Activated T-cell treated with anti-CD3 and anti-CD28 coated beads, Interleukin-2, amount 50 U/mL, for 72 hours (primary cell): Measurements from ENCODE around the gene UQCRHL. TPM values are rescaled to one million over a fixed set of nuclear protein-coding genes. Genes with fewer than 3 reads are reported as not detected.
A peak's percentile ranks its signal among the peaks of the same experiment; 100 is the strongest.
"Not testable (repeated sequence)": the region's sequence is repeated elsewhere in the genome, so short reads cannot be mapped to it uniquely, and the experiment has no call there.

Experiments used
- ATAC-seq, 2 donors: fragments of 150-1000 bp; cut with Tn5 transposase; replicated peaks in 1 of 2; 2 replicates each; pipeline ENCODE4 v1.10.0; 2021; ENCODE audit warnings: moderate library complexity in 2 of 2, mild to moderate bottlenecking in 1 of 2
- DNase-seq, 2 donors: peaks; one replicate each; pipeline ENCODE4 v3.0.0; 2021 to 2022; ENCODE audit warnings: mixed read lengths in 1 of 2
- H3K27ac Mint-ChIP-seq: one replicate; pipeline ENCODE4 v1.8.0; 2022; ENCODE audit warnings: mild to moderate bottlenecking, moderate library complexity, mixed read lengths
- H3K27me3 Mint-ChIP-seq: one replicate; pipeline ENCODE4 v1.8.0; 2022; ENCODE audit warnings: low read depth, mixed read lengths
- H3K36me3 Mint-ChIP-seq, 2 donors: one replicate each; pipeline ENCODE4 v1.8.0; 2022; ENCODE audit warnings: mixed read lengths in 2 of 2, mild to moderate bottlenecking in 1 of 2; ENCODE audit not compliant: insufficient read depth in 2 of 2
- H3K4me1 Mint-ChIP-seq: one replicate; pipeline ENCODE4 v1.8.0; 2022; ENCODE audit warnings: low read depth, mixed read lengths
- H3K4me3 Mint-ChIP-seq, 2 donors: one replicate each; pipeline ENCODE4 v1.8.0; 2022; ENCODE audit warnings: mild to moderate bottlenecking in 2 of 2, mixed read lengths in 2 of 2, moderate library complexity in 2 of 2
- H3K9me3 Mint-ChIP-seq, 2 donors: one replicate each; pipeline ENCODE4 v1.8.0; 2022; ENCODE audit warnings: mixed read lengths in 2 of 2
- total RNA-seq, 2 donors: library from RNA; stranded (reverse); gene quantifications; one replicate each; pipeline ENCODE4 v1.2.3, GENCODE V29; 2022

The UQCRHL gene
- total RNA-seq, 2 donors from 2014 or later: 2.2 to 2.9 TPM

GRCh38 chr1:15846056-15846455 lies 38.6 kb upstream of the UQCRHL start:
- not testable (repeated sequence) for H3K36me3 Mint-ChIP-seq, ATAC-seq, H3K27me3 Mint-ChIP-seq, H3K9me3 Mint-ChIP-seq, DNase-seq
- peak overlapping the region; percentile 92 to 93 for H3K4me3 Mint-ChIP-seq
- H3K27ac Mint-ChIP-seq: peak overlapping the region; percentile 96
- H3K4me1 Mint-ChIP-seq: peaks cover 52% of the 10 kb centered on the region

- H3K27ac Mint-ChIP-seq: no peak overlapping the region
- ATAC-seq: no peak
- no peaks in the 10 kb centered on the region for H3K27me3 Mint-ChIP-seq
Observed at GRCh38 chr1:15843826-15844572, 36.5 kb upstream of the UQCRHL start.

GRCh38 chr1:15838721-15839120 lies 31.3 kb upstream of the UQCRHL start:
- Mint-ChIP-seq H3K9me3 (no peaks in the 10 kb centered on the region), H3K36me3 (no peaks in the 10 kb centered on the region), H3K27ac (no peak overlapping the region), H3K27me3 (no peaks in the 10 kb centered on the region), H3K4me1 (peaks cover 23% of the 10 kb centered on the region), H3K4me3 (peak overlapping the region in 1 of 2 donors; percentile 15)
- ATAC-seq (no peak), DNase-seq (no peak)

More at GRCh38 chr1:15843826-15844572, 36.5 kb upstream of the UQCRHL start:
- peaks cover 31% of the 10 kb centered on the region for H3K4me1 Mint-ChIP-seq
- H3K36me3 Mint-ChIP-seq: peaks cover 1 to 4% of the 10 kb centered on the region in 2 donors
- DNase-seq: no peak
- peak overlapping the region in 1 of 2 donors; percentile 66 for H3K4me3 Mint-ChIP-seq
- no peaks in the 10 kb centered on the region for H3K9me3 Mint-ChIP-seq

- peaks cover 24% of the 10 kb centered on the region for H3K4me1 Mint-ChIP-seq
- H3K4me3 Mint-ChIP-seq: peak overlapping the region; percentile 37 to 98
- H3K36me3 Mint-ChIP-seq: no peaks in the 10 kb centered on the region
- no peaks in the 10 kb centered on the region for H3K9me3 Mint-ChIP-seq
- ATAC-seq (no peak), DNase-seq (no peak)
- H3K27ac Mint-ChIP-seq: no peak overlapping the region
- no peaks in the 10 kb centered on the region for H3K27me3 Mint-ChIP-seq
Observed at GRCh38 chr1:15837931-15838330, 30.5 kb upstream of the UQCRHL start.

- H3K27me3 Mint-ChIP-seq: no peaks in the 10 kb centered on the region
- peak; percentile 61 to 74 for DNase-seq
- no peaks in the 10 kb centered on the region for H3K9me3 Mint-ChIP-seq
- peak in 1 of 2 donors; percentile 5 for ATAC-seq
- peak overlapping the region; percentile 96 to 98 for H3K4me3 Mint-ChIP-seq
- no peaks in the 10 kb centered on the region for H3K36me3 Mint-ChIP-seq
- H3K27ac Mint-ChIP-seq: peak overlapping the region; percentile 98
- H3K4me1 Mint-ChIP-seq: peaks cover 26% of the 10 kb centered on the region
Observed at GRCh38 chr1:15836772-15837669, 29.6 kb upstream of the UQCRHL start.

- H3K9me3 Mint-ChIP-seq: not testable (repeated sequence)
Observed at GRCh38 chr1:15836511-15836771, 29.0 kb upstream of the UQCRHL start.

GRCh38 chr1:15835741-15836510 lies 28.5 kb upstream of the UQCRHL start:
- H3K9me3 Mint-ChIP-seq: no peaks in the 10 kb centered on the region
- DNase-seq (peak; percentile 98 to 99), ATAC-seq (peak; percentile 45 to 48)
- peaks cover 31% of the 10 kb centered on the region for H3K4me1 Mint-ChIP-seq
- no peaks in the 10 kb centered on the region for H3K27me3 Mint-ChIP-seq
- peak overlapping the region; percentile 98 for H3K27ac Mint-ChIP-seq
- peaks cover 1 to 3% of the 10 kb centered on the region in 2 donors for H3K36me3 Mint-ChIP-seq
- H3K4me3 Mint-ChIP-seq: peak overlapping the region; percentile 96 to 98

More at GRCh38 chr1:15836511-15836771, 29.0 kb upstream of the UQCRHL start:
- ATAC-seq, H3K36me3 Mint-ChIP-seq, H3K27me3 Mint-ChIP-seq: not testable (repeated sequence)
- DNase-seq: peak in 1 of 2 donors; percentile 2
- H3K4me1 Mint-ChIP-seq: peaks cover 31% of the 10 kb centered on the region
- peak overlapping the region; percentile 98 for H3K27ac Mint-ChIP-seq
- H3K4me3 Mint-ChIP-seq: peak overlapping the region; percentile 96 to 98

GRCh38 chr1:15835205-15835740 lies 27.8 kb upstream of the UQCRHL start:
- ATAC-seq: peak; percentile 19 to 27
- Mint-ChIP-seq H3K4me3 (peak overlapping the region; percentile 96 to 98), H3K4me1 (peaks cover 31% of the 10 kb centered on the region), H3K27ac (peak overlapping the region; percentile 98), H3K27me3 (no peaks in the 10 kb centered on the region), H3K36me3 (peaks cover 1 to 3% of the 10 kb centered on the region in 2 donors), H3K9me3 (no peaks in the 10 kb centered on the region)
- DNase-seq: peak in 1 of 2 donors; percentile 61

GRCh38 chr1:15834406-15835204 lies 27.2 kb upstream of the UQCRHL start:
- Mint-ChIP-seq H3K4me3 (peak overlapping the region; percentile 96 to 98), H3K4me1 (peaks cover 36% of the 10 kb centered on the region), H3K36me3 (peaks cover 1 to 3% of the 10 kb centered on the region in 2 donors), H3K27ac (peak overlapping the region; percentile 98), H3K27me3 (no peaks in the 10 kb centered on the region), H3K9me3 (no peaks in the 10 kb centered on the region)
- ATAC-seq (peak; percentile 72 to 73), DNase-seq (peak; percentile 93 to 96)

- Mint-ChIP-seq H3K4me3 (peak overlapping the region; percentile 96 to 98), H3K36me3 (peaks cover 1 to 3% of the 10 kb centered on the region in 2 donors), H3K4me1 (peaks cover 37% of the 10 kb centered on the region), H3K27me3 (no peaks in the 10 kb centered on the region), H3K27ac (peak overlapping the region; percentile 98), H3K9me3 (no peaks in the 10 kb centered on the region)
- DNase-seq (no peak), ATAC-seq (no peak)
Observed at GRCh38 chr1:15833842-15834405, 26.5 kb upstream of the UQCRHL start.

- Mint-ChIP-seq H3K36me3 (peaks cover 1 to 3% of the 10 kb centered on the region in 2 donors), H3K4me3 (peak overlapping the region; percentile 96 to 98), H3K27ac (peak overlapping the region; percentile 98), H3K27me3 (no peaks in the 10 kb centered on the region), H3K9me3 (no peaks in the 10 kb centered on the region), H3K4me1 (peaks cover 37% of the 10 kb centered on the region)
- peak; percentile 50 to 53 for DNase-seq
- ATAC-seq: no peak
Observed at GRCh38 chr1:15833069-15833679, 25.7 kb upstream of the UQCRHL start.
